Breast epithelium (tissue), 4 donors: ENCODE measurements around the gene LRFN3. TPM values are rescaled to one million over a fixed set of nuclear protein-coding genes. Genes with fewer than 3 reads are reported as not detected.

Experiments used
- DNase-seq, 2 donors: peaks; one replicate each; pipeline ENCODE4 v3.0.0-alpha.2; 2019; ENCODE audit warnings: low spot score in 2 of 2
- H3K27ac ChIP-seq, 2 donors: fragments of 200-600 bp; sonication (generic) in 1 of 2; one replicate each; pipeline ENCODE4 v1.5.1; 2016 to 2019; ENCODE audit warnings: mild to moderate bottlenecking in 1 of 2
- H3K27me3 ChIP-seq, 2 donors: fragments of 200-600 bp; sonication (generic) in 1 of 2; one replicate each; pipeline versions ENCODE4 v1.5.1 to v1.6.0; 2017 to 2019; ENCODE audit warnings: control low read depth in 1 of 2, mild to moderate bottlenecking in 1 of 2
- H3K36me3 ChIP-seq: fragments of 200-600 bp; one replicate; pipeline ENCODE4 v1.5.1; 2019
- H3K4me1 ChIP-seq, 2 donors: fragments of 200-600 bp; sonication (generic); one replicate each; pipeline ENCODE4 v1.5.1; 2016 to 2019; ENCODE audit warnings: control low read depth in 1 of 2
- H3K4me3 ChIP-seq, 3 donors: fragments of 200-600 bp; sonication (generic); 1 replicate in 2 of 3; 2 replicates in 1 of 3; pipeline ENCODE4 v1.5.1; 2016 to 2019; ENCODE audit warnings: mild to moderate bottlenecking in 3 of 3, moderate library complexity in 2 of 3
- H3K9me3 ChIP-seq, 2 donors: fragments of 200-600 bp; sonication (generic) in 1 of 2; one replicate each; pipeline ENCODE4 v1.5.1; 2016 to 2019; ENCODE audit warnings: control low read depth in 1 of 2
- POLR2A ChIP-seq: fragments of 450-650 bp; IDR thresholded peaks from one replicate; pipeline ENCODE4 v1.6.1; 2016; ENCODE audit warnings: antibody characterized with exemption, mild to moderate bottlenecking, moderate library complexity
- POLR2AphosphoS5 ChIP-seq, 3 donors: sonication (generic); formaldehyde crosslinking; IDR thresholded peaks; one replicate each; pipeline ENCODE4 v1.6.1; 2017; ENCODE audit warnings: antibody characterized with exemption in 3 of 3
- intact Hi-C: fragments of 100-400 bp; cut with DNase I; formaldehyde crosslinking; loops from one replicate; pipeline ENCODE4 v1.15.1; 2023; ENCODE audit warnings: low total_unique reads
- total RNA-seq, 3 donors: library from RNA; depleted of rRNA; stranded (reverse); fragments of >200 nt; gene quantifications; one replicate each; pipeline ENCODE4 v1.1.0, GENCODE V29; 2016
- TF ChIP-seq, protein P1 (sequence below), 3 donors: fragments of 450-650 bp; IDR thresholded peaks; one replicate each; pipeline ENCODE4 v1.5.1; 2016 to 2017; ENCODE audit warnings: antibody characterized with exemption in 3 of 3, mild to moderate bottlenecking in 3 of 3, moderate library complexity in 3 of 3

LRFN3 gene
- total RNA-seq, 3 donors from 2014 or later = 5.2 to 6.7 (median 5.4) TPM

DNA sequence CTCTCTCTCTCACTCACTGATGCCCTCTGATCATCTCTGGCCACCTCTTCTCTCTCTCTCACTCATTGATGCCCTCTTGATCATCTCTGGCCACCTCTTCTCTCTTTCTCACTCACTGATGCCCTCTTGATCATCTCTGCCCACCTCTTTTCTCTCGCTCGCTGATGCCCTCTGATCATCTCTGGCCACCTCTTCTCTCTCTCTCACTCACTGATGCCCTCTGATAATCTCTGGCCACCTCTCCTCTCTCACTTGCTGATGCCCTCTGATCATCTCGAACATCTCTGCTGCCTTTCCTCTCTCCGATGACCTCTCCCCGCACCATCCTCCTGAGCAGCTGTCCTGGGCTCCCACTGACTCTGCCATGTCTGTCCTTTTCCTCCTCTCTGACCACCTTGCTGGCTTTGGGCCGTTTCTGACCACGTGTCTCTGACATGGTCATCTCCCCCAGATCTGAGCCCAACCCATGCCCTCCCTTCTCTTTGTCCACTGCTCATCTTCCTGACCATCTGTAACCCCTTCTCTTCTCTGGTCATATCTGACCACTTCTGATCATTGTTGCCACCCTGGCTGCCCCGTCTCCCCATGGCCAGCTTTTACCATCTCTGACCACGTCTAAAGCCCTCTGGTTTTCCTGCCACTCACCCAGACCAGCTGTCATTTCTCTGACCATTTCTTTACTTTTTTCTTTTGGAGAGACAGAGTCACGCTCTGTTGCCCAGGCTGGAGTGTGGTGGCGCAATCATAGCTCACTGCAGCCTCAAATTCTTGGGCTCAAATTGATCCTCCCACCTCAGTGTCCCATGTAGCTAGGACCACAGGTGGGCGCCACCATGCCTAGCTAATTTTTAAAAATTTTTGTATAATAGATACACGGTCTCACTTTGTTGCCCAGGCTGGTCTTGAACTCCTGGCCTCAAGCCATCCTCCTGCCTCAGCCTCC is 2.4 kb downstream of the LRFN3 start:
- intact Hi-C loops = no loop called here
- Histone ChIP-seq H3K36me3 (peaks cover 5% of the 10 kb centered on the region), H3K27ac (peak overlapping the region in 1 of 2 donors; percentile 43), H3K4me1 (peaks cover 3 to 6% of the 10 kb centered on the region in 2 donors), H3K9me3 (no peaks in the 10 kb centered on the region), H3K27me3 (no peaks in the 10 kb centered on the region), H3K4me3 (peak overlapping the region in 2 of 3 donors; percentile 70 to 79)
- TF ChIP-seq, protein P1, sequence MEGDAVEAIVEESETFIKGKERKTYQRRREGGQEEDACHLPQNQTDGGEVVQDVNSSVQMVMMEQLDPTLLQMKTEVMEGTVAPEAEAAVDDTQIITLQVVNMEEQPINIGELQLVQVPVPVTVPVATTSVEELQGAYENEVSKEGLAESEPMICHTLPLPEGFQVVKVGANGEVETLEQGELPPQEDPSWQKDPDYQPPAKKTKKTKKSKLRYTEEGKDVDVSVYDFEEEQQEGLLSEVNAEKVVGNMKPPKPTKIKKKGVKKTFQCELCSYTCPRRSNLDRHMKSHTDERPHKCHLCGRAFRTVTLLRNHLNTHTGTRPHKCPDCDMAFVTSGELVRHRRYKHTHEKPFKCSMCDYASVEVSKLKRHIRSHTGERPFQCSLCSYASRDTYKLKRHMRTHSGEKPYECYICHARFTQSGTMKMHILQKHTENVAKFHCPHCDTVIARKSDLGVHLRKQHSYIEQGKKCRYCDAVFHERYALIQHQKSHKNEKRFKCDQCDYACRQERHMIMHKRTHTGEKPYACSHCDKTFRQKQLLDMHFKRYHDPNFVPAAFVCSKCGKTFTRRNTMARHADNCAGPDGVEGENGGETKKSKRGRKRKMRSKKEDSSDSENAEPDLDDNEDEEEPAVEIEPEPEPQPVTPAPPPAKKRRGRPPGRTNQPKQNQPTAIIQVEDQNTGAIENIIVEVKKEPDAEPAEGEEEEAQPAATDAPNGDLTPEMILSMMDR (IDR thresholded peaks at IDR 0.05) = no peak
- no peak for TF ChIP-seq POLR2AphosphoS5 (IDR thresholded peaks at IDR 0.05)
- TF ChIP-seq POLR2A = no peak
- no peak for DNase-seq

DNA sequence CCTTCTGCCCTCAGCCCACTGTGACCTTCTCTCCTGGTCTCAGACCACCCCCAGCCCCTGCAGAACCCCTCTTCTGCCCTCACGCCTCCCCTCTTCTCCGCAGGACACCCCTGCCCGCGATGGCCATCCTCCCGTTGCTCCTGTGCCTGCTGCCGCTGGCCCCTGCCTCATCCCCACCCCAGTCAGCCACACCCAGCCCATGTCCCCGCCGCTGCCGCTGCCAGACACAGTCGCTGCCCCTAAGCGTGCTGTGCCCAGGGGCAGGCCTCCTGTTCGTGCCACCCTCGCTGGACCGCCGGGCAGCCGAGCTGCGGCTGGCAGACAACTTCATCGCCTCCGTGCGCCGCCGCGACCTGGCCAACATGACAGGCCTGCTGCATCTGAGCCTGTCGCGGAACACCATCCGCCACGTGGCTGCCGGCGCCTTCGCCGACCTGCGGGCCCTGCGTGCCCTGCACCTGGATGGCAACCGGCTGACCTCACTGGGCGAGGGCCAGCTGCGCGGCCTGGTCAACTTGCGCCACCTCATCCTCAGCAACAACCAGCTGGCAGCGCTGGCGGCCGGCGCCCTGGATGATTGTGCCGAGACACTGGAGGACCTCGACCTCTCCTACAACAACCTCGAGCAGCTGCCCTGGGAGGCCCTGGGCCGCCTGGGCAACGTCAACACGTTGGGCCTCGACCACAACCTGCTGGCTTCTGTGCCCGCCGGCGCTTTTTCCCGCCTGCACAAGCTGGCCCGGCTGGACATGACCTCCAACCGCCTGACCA is 3.3 kb downstream of the LRFN3 start:
- no peak for DNase-seq
- intact Hi-C loops = no loop called here
- no peak overlapping the region for H3K27ac ChIP-seq
- H3K4me1 ChIP-seq = peaks cover 3 to 6% of the 10 kb centered on the region in 2 donors
- H3K9me3 ChIP-seq = no peaks in the 10 kb centered on the region
- H3K4me3 ChIP-seq = no peak overlapping the region
- H3K36me3 ChIP-seq = peaks cover 5% of the 10 kb centered on the region
- no peaks in the 10 kb centered on the region for H3K27me3 ChIP-seq
- no peak for TF ChIP-seq POLR2A
- no peak for TF ChIP-seq POLR2AphosphoS5 (IDR thresholded peaks at IDR 0.05)
- TF ChIP-seq, protein P1 (IDR thresholded peaks at IDR 0.05) = no peak

- H3K36me3 ChIP-seq = peaks cover 5% of the 10 kb centered on the region
- TF ChIP-seq, protein P1 (IDR thresholded peaks at IDR 0.05) = no peak
- TF ChIP-seq POLR2A = no peak
- TF ChIP-seq POLR2AphosphoS5 (IDR thresholded peaks at IDR 0.05) = no peak
- no peak overlapping the region for H3K4me3 ChIP-seq
- intact Hi-C loops = no loop called here
- H3K27ac ChIP-seq = no peak overlapping the region
- no peaks in the 10 kb centered on the region for H3K9me3 ChIP-seq
- H3K4me1 ChIP-seq = peaks cover 3 to 6% of the 10 kb centered on the region in 2 donors
- no peaks in the 10 kb centered on the region for H3K27me3 ChIP-seq
- no peak for DNase-seq
Measured at GRCh38 chr19:35940078-35940775, 4.1 kb downstream of the LRFN3 start.

DNA sequence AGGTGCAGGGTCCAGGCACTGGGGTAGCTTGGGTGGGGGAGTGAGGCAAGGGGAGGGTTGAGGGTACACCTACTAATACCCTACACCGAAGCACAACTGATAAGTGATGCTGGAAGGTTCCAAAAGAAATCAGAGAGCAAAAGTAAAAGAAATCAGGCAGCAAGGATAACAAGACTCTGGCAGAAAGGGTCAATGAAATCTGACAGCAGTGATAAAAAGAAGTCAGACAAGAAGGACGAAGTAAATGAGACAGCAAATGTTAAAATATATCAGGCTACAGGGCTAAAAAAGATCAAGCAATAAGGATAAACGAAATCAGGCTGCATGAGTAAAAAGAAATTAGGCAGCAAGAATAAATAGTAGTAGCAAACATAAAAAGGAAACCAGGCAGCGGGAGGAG is 4.7 kb downstream of the LRFN3 start:
- TF ChIP-seq POLR2AphosphoS5 (IDR thresholded peaks at IDR 0.05) (no peak), POLR2A (no peak)
- TF ChIP-seq, protein P1 (IDR thresholded peaks at IDR 0.05) = no peak
- Histone ChIP-seq H3K4me1 (peaks cover 0 to 3% of the 10 kb centered on the region in 2 donors), H3K27me3 (no peaks in the 10 kb centered on the region), H3K36me3 (peaks cover 5% of the 10 kb centered on the region), H3K9me3 (no peaks in the 10 kb centered on the region), H3K27ac (no peak overlapping the region), H3K4me3 (no peak overlapping the region)
- intact Hi-C loops = no loop called here
- DNase-seq = no peak
